NK-92 treated with Interleukin-12 subunit alpha and Interleukin-12 subunit beta, amount 100 ng/mL, for 24 hours (cell line): Measurements from ENCODE around the gene PDE3B.
"Not testable (repeated sequence)": the region's sequence is repeated elsewhere in the genome, so short reads cannot be mapped to it uniquely, and the experiment has no call there.

Source experiments
- DNase-seq: peaks from one replicate; lab custom pipeline; 2025; lab: John Stamatoyannopoulos, UW

PDE3B gene

GRCh38 chr11:14643697-14644225, at the start of gene PDE3B:
Gene PDE3B, plus strand, starts transcription at chr11:14643804. Its CDS starts 272 bp downstream, at chr11:14644076.
- peak; percentile 82 for DNase-seq

DNA sequence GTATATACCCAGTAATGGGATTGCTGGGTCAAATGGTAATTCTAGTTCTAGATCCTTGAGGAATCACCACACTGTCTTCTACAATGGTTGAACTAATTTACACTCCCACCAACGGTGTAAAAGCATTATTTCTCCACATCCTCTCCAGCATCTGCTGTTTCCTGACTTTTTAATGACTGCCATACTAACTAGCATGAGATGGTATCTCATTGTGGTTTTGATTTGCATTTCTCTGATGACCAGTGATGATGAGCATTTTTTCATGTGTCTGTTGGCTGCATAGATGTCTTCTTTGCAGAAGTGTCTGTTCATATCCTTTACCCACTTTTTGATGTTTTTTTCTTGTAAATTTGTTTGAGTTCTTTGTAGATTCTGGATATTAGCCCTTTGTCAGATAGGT, 48.3 kb upstream of the PDE3B start:
- DNase-seq, result not testable (repeated sequence)

DNA sequence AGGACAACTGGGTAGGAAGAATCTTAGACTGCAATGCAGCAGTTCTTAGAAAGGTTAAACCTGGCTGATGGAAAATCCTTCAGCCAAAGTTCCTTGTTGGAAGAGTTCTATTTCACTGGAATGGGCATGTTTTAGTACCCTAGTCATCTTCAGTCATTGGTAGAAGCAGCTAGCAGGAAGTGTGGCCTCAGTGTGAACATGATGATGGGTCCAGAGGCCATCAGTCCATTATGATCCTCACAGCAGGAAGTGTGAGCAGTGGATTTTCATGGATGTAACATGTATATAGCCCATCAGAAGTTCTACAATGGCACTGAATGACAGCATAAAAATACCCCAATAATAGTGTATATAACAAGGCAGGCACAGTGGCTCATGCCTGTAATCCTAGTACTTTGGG, 35.9 kb upstream of the PDE3B start:
- DNase-seq, result no peak

DNA sequence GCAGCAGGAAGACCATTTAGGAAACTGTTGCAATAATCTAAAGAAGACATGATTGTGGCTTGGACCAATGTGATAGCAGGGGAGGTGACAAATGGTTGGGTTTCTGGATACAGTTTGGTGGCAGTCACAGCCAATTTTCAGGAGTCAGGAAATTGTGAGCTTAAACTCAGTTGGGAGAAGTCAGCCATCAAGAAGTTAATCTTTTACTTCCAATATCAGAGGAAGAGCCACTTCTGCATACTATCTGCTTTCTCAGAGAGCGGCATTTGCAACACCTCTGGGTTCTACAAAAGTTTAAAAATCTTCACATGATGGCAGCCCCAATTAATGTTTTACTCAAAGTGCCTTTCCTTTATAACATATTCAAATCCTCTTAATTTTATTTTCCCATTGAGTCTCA, 33.7 kb upstream of the PDE3B start:
- no peak for DNase-seq

GRCh38 chr11:14611939-14612338, 31.7 kb upstream of the PDE3B start:
- no peak for DNase-seq

GRCh38 chr11:14612694-14613093, 30.9 kb upstream of the PDE3B start:
- DNase-seq, result no peak

GRCh38 chr11:14614091-14614622, 29.4 kb upstream of the PDE3B start:
- no peak for DNase-seq

DNA sequence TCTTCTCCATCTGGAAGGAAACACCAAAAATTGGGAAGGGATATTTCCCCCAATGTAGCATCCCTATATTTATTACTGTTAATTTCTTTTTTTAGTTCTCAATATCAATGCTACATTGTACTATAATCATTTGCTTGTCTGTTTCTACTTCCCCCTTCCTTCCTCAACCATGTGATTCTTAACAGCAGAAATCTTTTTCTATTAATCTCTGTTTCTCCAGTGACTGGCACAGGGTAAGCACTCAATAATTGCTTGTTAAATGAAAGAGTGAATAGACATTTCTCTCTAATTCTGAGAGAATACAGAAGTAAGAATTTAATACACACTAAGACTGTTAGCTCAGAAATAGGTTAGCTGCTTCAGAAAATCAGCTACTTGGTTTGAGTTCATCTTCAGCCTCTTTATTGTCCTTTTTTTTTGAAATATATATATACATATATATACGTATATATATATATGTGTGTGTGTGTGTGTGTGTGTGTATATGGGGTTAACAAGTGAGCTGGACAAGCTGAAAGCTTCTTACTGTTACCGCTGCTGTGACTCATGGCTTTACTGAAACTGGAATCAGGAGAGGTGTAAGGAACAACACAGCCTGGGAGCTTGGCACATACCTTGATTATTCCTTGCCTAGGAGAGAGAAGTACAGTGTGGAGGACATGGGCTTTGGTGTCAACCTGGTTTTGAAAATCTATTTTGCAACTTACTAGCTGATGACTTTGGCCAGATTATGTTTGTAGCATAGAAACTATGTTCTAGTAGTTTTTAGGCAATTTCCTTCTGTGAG, 26.2 kb upstream of the PDE3B start:
- no peak for DNase-seq

DNA sequence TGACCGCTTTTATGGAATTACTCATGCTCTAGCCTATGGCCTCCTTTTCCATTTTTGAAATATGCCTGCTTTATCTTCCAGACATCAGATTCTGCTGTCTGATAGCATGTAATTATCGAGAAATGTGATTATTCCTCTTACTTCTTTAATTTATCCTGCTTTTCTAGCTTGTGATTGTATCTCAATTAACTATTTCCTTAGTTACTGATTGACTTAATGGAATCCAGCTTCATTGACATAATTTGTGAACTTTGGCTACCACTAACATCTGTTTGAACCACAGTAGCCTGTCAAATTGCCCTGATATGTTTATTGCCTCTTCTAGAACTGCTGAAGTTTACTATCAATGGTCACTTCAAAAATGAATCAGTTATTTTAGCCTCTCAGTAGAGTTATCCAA, 25.5 kb upstream of the PDE3B start:
- DNase-seq, result no peak

- DNase-seq, result no peak
These were observed 23.7 kb upstream of the PDE3B start for GRCh38 chr11:14619603-14620531.

DNA sequence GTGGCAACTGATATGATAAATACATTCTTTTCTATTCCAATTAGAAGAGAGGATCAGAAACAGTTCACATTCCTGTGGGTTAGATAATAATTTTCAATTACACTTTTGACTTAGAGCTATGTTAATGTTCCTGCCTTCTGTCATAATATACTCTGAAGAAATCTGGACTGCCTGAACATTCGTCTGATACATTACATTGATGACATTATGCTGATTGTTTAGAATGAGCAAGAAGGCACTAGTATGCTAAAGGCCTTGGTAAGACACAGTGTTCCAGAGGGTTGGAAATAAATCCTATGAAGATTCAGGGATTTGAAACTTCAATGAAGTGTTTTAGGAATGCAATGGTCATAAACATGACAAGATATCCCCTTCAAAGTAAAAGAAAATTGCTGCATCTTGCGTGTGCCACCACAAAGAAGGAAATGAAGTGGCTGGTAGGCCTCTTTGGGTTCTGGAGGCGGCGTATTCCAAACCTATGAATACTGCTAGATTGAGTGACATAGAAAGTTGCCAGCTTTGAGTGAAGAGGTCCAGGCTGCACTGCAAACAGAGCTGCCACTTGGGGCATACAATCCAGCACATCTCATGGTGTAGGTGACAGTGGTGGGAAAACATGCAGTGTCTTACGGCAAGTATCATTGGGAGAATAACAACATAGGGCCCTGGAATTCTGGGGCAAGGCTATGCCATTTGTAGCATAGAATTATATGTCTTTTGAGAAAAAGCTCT, 21.2 kb upstream of the PDE3B start:
- no peak for DNase-seq

GRCh38 chr11:14623036-14623435, 20.6 kb upstream of the PDE3B start:
- no peak for DNase-seq

- no peak for DNase-seq
These were observed 17.9 kb upstream of the PDE3B start for GRCh38 chr11:14625586-14626205.

DNA sequence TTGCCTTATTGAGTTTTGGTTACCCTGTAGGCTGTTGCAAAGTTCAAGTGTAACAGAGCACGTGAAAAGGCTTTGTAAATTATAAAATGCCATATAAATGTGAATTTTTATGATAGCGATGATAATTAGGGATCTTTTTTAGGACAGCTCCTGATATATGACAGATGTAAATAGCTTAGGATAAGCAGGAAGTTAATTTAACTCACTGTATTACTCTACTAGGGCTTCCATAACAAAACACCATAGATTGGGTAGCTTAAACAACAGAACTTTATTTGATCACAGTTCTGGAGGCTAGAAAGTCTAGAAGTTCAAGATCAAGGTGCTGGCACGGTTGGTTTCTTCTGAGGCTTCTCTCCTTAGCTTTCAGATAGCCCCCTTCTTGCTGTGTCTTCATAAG, 17.0 kb upstream of the PDE3B start:
- no peak for DNase-seq

GRCh38 chr11:14633506-14634224, 9.9 kb upstream of the PDE3B start:
- not testable (repeated sequence) for DNase-seq

GRCh38 chr11:14634813-14635212, 8.8 kb upstream of the PDE3B start:
- no peak for DNase-seq

DNA sequence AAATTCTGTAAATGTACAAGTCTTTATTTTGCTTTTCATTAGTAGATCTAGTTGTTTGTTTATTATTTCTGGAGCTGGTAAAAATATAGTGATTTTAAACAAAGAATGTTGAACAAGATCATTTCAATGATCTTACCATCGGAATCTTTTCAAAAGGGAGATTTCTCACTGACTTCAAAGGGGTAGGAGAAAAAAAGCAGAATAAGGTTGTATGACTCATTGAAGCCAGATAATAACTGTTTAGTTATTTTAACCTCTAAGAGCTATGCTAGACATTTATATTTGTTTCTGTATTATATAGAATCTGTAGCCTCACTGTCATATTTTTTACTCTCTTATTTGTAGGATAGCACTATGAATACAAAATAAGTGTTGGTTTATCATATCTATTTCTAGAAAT, 8.1 kb upstream of the PDE3B start:
- DNase-seq, result no peak

DNA sequence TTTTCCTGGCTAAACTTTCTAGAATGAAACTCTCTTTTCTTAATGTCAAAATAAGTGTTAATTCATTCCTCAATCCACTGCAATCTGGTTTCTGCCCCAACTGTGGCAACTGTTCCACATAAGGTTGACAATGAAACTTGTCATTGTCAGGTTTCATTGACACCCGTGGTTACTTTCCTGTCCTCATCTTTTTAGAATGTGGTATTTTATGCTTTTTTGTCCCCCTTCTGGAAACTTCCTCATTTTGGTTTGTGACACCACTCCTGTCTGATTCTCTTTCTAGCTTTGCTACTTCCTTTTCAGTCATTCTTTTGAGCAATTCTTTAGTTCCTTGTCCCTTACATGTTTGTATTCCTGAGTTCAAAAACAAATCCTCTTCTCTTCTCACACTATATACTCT, 7.5 kb upstream of the PDE3B start:
- DNase-seq, result no peak

DNA sequence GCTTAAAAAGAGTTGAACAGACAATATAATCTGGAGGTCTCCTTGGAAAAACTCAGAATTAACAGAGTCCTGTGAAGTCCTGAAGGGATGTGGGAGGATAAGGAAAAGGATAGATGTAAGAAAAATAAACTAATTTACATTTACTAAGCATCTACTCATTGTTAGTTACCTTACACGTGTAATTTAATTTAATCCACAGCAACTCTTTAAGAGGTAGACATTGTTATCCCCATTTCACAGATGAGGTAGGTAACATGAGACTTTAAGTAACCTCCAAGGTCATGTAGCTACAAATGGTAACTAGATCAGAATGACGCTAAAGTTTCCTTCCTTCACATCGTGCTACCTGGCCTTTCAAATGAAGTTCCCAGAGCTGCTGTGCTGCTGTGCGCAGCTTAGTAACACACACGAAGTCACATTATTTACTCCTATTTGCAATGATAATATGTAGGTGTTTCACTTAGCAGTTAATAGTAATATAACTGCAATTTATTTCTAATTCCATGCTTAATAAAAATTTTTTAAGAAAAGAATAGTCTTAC, 5.7 kb upstream of the PDE3B start:
- DNase-seq, result no peak

- no peak for DNase-seq
These were observed 5.0 kb upstream of the PDE3B start for GRCh38 chr11:14638561-14638960.
